Activated T-cell treated with anti-CD3 and anti-CD28 coated beads, Interleukin-2, amount 50 U/mL, for 1 hour (primary cell): ENCODE data around the gene UBE2Z.
A peak's percentile ranks its signal among the peaks of the same experiment; 100 is the strongest.
"Not testable (repeated sequence)": the region's sequence is repeated elsewhere in the genome, so short reads cannot be mapped to it uniquely, and the experiment has no call there.

ENCODE experiments used
- DNase-seq: peaks from one replicate; pipeline ENCODE4 v3.0.0-alpha.2; 2020

UBE2Z gene

GRCh38 chr17:48905987-48906515 lies 2.2 kb upstream of the UBE2Z start:
- DNase-seq = no peak

GRCh38 chr17:48907713-48908046 lies 527 bp upstream of the UBE2Z start:
- no peak for DNase-seq

- peak; percentile 85 for DNase-seq
Observed at GRCh38 chr17:48908853-48909394, 717 bp downstream of the UBE2Z start.

DNA sequence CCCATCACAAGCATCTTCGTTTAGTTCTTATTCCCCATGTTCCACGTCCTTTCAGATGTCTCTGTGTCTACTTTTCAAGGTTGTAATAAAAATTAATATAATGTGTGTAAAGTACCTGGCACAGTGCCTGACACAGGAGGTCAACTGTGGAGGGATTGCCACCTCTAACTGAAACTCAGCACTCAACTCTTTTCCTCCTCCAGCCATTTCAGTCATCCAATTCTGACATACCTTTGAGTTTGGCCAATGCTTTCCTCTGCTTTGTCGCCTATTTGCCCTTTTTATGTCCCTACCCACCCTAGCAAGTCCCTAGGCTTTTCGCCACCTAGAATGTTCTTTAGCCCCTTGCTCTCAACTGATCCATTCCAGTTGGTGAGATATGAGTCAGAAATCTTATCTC lies 1.6 kb downstream of the UBE2Z start:
- no peak for DNase-seq

DNA sequence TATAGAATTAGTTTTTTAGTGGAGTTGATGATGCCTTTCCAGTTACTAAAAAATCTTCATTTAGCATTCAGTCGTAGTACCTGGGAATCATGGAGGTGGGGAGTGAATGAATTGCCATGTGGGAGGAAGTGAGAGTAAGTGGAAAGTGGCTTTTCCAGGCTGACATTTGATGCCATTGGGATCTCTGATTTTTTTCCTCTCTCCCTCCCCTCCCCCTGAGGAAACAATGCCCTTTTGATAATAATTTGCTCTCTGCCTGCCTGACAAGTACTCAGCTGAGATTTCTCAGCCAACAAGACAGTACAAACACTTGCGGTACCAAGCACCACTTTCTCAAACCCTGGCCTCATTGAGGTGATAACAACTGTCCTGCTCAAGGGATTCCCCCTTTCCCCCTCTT lies 2.2 kb downstream of the UBE2Z start:
- DNase-seq = no peak

DNA sequence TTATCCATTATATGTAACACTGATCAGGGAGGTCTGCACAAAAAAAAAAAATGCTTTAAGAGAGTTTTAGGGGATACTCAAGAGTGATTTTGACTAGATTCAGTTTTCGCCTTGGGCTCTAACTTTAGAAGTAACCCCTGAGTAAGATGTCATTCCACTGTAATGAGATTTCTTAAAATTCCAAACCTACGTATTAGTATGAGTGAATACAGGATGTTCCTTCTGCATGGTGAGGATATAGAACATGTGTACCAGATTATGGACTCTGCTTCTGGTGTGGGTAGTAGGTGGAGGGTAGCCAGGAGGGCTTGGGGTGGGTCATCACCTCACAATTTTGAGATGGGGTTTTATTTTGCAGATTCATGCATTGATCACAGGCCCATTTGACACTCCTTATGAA lies 4.3 kb downstream of the UBE2Z start:
- DNase-seq = no peak

DNA sequence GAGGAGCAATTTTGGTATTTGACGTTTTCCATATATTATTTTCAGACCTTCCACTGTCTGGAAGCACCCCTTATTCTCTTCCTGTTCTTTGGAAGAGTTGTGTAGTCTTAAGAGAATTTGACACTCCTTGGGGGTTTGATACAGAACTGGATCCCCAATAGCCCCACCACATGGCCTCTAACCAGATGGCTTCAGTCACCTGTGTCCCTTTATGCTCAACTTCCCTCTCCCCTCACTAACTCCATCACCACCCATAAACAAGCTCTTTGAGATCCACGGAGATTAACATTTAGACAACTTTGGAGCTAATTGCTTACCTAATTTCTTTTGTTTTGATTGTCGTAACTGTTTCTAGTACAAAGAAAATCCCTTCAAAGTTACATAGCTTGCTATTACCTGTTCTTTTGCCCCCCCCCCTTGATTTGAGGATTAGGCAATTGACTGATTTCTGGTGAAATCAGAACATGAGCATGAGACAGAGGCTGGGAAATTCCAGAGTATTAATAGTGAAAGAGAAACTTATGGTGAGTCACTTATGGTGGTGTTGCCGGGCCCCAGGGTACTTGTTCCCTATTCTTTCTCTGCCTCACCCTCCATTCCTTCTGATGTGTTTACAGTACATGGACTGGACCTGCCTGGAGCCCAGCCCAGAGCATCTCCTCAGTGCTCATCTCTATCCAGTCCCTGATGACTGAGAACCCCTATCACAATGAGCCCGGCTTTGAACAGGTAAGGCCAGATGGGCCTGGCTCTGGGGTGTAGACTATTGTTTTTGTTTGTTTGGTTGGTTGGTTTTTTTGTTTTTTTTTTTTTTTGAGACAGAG lies 7.5 kb downstream of the UBE2Z start:
- no peak for DNase-seq

- no peak for DNase-seq
Observed at GRCh38 chr17:48925251-48925990, 17.2 kb downstream of the UBE2Z start.

GRCh38 chr17:48925991-48926342 lies 17.8 kb downstream of the UBE2Z start:
- DNase-seq = no peak

DNA sequence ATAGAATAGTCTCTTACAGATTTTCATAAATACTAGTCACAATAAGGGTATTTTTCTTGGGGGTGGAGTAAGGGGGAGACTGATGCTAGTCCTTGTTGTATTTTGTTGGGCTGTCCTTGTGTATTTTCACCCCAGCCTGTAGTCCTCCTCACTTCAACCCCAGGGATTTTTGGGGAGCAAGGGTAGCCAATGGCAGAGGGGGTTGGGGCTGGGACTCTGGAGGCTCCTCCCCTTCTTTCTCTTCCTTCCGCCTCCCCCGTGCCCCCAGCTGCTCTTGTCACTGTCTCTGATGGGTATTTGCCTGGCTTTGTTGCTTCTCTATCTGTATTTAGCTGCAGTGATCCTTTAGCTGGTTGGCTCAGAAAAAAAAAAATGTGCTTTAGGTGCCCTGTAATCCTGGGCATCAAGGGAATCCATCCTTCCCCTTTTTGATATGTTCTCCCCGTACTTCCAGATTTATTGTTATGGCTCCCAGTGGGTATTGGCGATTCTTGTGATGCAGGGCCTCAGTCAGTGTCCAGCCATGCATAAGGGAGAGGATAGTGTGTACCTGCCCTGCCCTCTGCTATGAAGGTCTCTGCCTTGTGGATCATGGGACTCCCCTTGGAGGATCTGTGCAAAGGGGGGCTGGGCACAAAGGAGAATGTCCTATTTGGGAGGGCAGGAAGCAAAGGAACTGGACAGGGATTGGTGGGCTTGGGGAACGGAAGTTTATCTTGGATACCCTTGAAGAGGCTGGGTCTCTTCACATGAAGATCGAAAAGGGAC lies 20.0 kb downstream of the UBE2Z start:
- no peak for DNase-seq

GRCh38 chr17:48928876-48929811 lies 20.9 kb downstream of the UBE2Z start:
- no peak for DNase-seq

GRCh38 chr17:48929812-48930165 lies 21.6 kb downstream of the UBE2Z start:
- no peak for DNase-seq

- DNase-seq = no peak
Observed at GRCh38 chr17:48930435-48930873, 22.2 kb downstream of the UBE2Z start.

DNA sequence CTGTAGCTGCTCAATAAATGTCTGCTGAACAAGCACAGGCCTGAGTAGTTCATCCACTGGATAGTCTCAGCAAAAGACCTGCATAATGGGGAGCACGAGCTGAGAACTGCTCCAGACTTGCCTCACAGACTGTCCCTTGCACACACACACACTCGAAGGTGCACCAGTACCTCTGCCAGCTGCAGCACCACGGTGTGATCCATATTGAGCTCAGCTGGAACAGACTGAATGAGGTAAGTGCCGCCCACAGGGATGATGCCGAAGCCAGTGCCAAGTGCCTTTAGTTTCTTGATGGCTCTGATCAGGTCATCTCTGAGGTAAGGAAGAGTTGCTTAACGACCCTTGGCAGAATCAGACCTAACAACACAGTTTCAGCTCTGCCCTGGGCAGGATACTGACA lies 24.8 kb downstream of the UBE2Z start:
- no peak for DNase-seq

DNA sequence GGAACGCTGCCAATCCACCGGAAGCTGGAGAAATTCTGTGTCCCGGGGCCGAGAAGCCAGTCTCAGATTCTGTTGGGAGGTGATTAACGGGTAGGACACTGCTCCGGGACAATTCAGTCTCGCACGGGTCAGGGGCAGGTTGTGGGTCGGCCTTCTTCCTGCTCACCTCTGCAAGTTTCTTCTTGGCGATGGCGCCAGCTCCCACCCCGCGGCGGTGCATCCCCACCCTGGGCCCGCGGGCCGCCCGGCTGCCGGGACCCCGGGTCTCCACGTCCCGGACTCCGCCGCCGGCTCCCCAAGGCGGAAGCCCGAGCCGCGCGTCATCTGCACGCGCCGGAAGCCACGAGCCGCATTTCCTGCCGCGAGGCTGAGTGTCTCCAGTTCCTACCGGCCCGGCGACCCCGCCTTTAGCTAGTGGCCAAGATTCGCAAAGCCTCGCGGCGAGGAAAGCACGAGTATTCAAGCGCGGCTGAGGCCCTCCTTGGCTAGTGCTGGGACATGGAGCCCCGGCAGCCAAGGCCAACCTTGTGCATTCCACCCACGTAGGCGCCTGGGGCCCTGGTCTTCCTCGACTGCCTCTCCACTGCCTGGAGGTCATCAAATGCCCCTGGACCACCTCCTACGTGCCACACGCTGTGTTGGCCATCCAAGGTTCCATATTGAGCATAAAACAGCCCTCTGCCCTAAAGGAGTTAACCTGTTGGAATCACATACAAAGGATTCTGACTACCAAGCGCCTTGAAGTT lies 36.5 kb downstream of the UBE2Z start, which contains the start of gene SNF8:
TSS of gene SNF8 (minus strand) at position 328 of the 746 bp plus-strand sequence. CDS start at position 220, 108 bp downstream.
- peak; percentile 94 for DNase-seq

DNA sequence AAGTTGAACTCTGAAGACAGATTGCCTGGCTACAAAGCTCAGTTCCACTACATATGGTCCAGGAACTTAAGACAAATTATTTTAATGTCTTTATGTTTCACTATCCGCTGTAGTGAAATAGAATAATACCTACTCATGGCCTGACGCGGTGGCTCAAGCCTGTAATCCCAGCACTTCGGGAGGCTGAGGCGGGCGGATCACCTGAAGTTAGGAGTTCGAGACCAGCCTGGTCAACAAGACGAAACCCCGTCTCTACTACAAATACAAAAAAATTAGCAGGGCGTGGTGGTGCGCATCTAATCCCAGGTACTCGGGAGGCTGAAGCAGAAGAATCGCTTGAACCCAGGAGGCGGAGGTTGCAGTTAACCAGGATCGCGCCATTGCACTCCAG lies 37.0 kb downstream of the UBE2Z start:
- DNase-seq = not testable (repeated sequence)

DNA sequence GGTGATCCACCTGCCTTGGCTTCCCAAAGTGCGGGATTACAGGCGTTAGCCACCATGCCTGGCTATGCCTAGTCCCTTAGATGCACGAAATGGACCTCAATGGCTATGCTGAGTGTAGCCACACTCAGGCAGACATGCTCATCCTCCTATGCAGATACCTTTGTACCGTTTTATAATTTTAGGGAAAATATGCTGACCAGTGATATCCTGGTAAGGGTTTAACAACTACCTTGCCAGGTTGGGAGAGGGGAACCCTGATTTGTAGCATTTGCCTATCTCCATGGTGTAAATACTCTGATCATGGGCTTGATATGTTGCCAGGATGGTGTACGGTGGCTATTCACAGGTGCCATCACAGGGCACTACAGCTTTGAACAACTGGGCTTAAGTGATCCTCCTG lies 43.4 kb downstream of the UBE2Z start:
- no peak for DNase-seq

DNA sequence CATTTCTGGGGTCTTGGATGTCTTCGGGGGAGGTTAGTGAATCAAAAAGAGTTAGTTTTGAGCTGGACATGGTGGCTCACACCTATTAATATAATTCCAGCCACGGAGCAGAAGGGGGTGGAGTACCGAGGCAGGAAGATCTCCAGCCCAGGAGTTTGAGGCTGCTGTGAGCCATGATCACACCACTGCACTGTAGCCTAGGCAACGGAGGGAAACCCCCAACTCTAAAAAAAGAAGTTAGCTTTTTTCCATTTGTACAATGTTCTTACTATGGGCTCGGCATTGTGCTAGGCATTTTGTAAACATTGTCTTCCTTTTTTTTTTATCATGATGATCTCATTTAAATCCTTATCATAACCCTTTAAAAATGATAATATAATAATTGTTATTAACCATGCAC lies 44.7 kb downstream of the UBE2Z start:
- DNase-seq = no peak

- DNase-seq = no peak
Observed at GRCh38 chr17:48954300-48954755, 46.1 kb downstream of the UBE2Z start.

GRCh38 chr17:48960834-48961515 lies 52.8 kb downstream of the UBE2Z start:
- no peak for DNase-seq
